ENCODE measurements around the gene ZMIZ1. TPM values are rescaled to one million over a fixed set of nuclear protein-coding genes. Genes with fewer than 3 reads are reported as not detected.

ZMIZ1 gene
- polyA plus RNA-seq, 1 experiment, result 7.6 TPM

- Histone ChIP-seq H3K4me3 (ENCODE audit: low read depth, low read length) (no peak overlapping the region), H3K9me3 (ENCODE audit: control insufficient read depth, insufficient read depth, low read length) (no peaks in the 10 kb centered on the region; the same call in 1 of the 2 replicates), H3K27me3 (ENCODE audit: control insufficient read depth, insufficient read depth, low read length) (no peaks in the 10 kb centered on the region), H3K27ac (ENCODE audit: low read depth, low read length) (peak overlapping the region; percentile 92)
- no peak for DNase-seq (ENCODE audit: low read depth, low spot score)
- no peak for TF ChIP-seq CTCF (IDR thresholded peaks at IDR 0.05; ENCODE audit: low read depth, low read length)
- ChIA-PET CTCF (interaction anchor here (1.8 to 2.0 kb wide), 2 partner anchors 37 to 38 kb away, joined by 5 to 6 read pairs; no protein-coding TSS in a partner anchor), POLR2A (interaction anchor here (1.2 to 1.9 kb wide), 3 partner anchors 9 to 37 kb away, joined by 3 to 6 read pairs (median 4); no protein-coding TSS in a partner anchor)
These were observed 89.2 kb downstream of the ZMIZ1 start for GRCh38 chr10:79158004-79158340.

GRCh38 chr10:79158402-79159097 lies 89.8 kb downstream of the ZMIZ1 start:
- peak overlapping the region; percentile 92 for H3K27ac ChIP-seq (ENCODE audit: low read depth, low read length)
- no peak for TF ChIP-seq CTCF (IDR thresholded peaks at IDR 0.05; ENCODE audit: low read depth, low read length)
- POLR2A ChIA-PET, result interaction anchor here (0.6 to 1.9 kb wide), 7 partner anchors 9 to 882 kb away, joined by 3 to 6 read pairs (median 4); no protein-coding TSS in a partner anchor
- CTCF ChIA-PET, result interaction anchor here (2.0 kb wide), 1 partner anchor 37 kb away, joined by 6 read pairs; no protein-coding TSS in a partner anchor
- H3K27me3 ChIP-seq (ENCODE audit: control insufficient read depth, insufficient read depth, low read length), result no peaks in the 10 kb centered on the region
- no peaks in the 10 kb centered on the region; the same call in 1 of the 2 replicates for H3K9me3 ChIP-seq (ENCODE audit: control insufficient read depth, insufficient read depth, low read length)
- H3K4me3 ChIP-seq (ENCODE audit: low read depth, low read length), result no peak overlapping the region
- no peak for DNase-seq (ENCODE audit: low read depth, low spot score)

- no peaks in the 10 kb centered on the region; the same call in 1 of the 2 replicates for H3K9me3 ChIP-seq (ENCODE audit: control insufficient read depth, insufficient read depth, low read length)
- 0 out of 2 replicates have a peak overlapping the region, but pooled peaks have one; percentile 7 for H3K4me3 ChIP-seq (ENCODE audit: low read depth, low read length)
- POLR2A ChIA-PET, result interaction anchor here (0.6 to 1.3 kb wide), 6 partner anchors 17 to 882 kb away, joined by 3 to 5 read pairs (median 3); no protein-coding TSS in a partner anchor
- no peak for TF ChIP-seq CTCF (IDR thresholded peaks at IDR 0.05; ENCODE audit: low read depth, low read length)
- peak overlapping the region; percentile 92 for H3K27ac ChIP-seq (ENCODE audit: low read depth, low read length)
- H3K27me3 ChIP-seq (ENCODE audit: control insufficient read depth, insufficient read depth, low read length), result no peaks in the 10 kb centered on the region
- DNase-seq (ENCODE audit: low read depth, low spot score), result no peak
- CTCF ChIA-PET, result interaction anchor here (0.6 kb wide), 1 partner anchor 91 kb away, joined by 4 read pairs; no protein-coding TSS in a partner anchor
These were observed 90.4 kb downstream of the ZMIZ1 start for GRCh38 chr10:79159141-79159651.

GRCh38 chr10:79159785-79160184 lies 91.0 kb downstream of the ZMIZ1 start:
- Histone ChIP-seq H3K27me3 (ENCODE audit: control insufficient read depth, insufficient read depth, low read length) (no peaks in the 10 kb centered on the region), H3K9me3 (ENCODE audit: control insufficient read depth, insufficient read depth, low read length) (no peaks in the 10 kb centered on the region; the same call in 1 of the 2 replicates), H3K4me3 (ENCODE audit: low read depth, low read length) (no peak overlapping the region), H3K27ac (ENCODE audit: low read depth, low read length) (peak overlapping the region; percentile 92)
- ChIA-PET CTCF (interaction anchor here (0.6 kb wide), 1 partner anchor 92 kb away, joined by 4 read pairs; no protein-coding TSS in a partner anchor), POLR2A (interaction anchor here (0.7 to 1.4 kb wide), 6 partner anchors 8 to 47 kb away, joined by 3 to 5 read pairs (median 3); no protein-coding TSS in a partner anchor)
- no peak for TF ChIP-seq CTCF (IDR thresholded peaks at IDR 0.05; ENCODE audit: low read depth, low read length)
- no peak for DNase-seq (ENCODE audit: low read depth, low spot score)
